WI38 (cell line): Measurements from ENCODE around the gene OTUB1.
"Not testable (repeated sequence)": the region's sequence is repeated elsewhere in the genome, so short reads cannot be mapped to it uniquely, and the experiment has no call there.

Source experiments
- H3K4me3 ChIP-seq: 2 replicates; pipeline ENCODE4 v1.5.1; 2011; ENCODE audit warnings: low read depth, mild to moderate bottlenecking, control low read depth, low read length
- TF ChIP-seq, protein P1 (sequence below): IDR thresholded peaks from 2 replicates; pipeline ENCODE4 v1.5.1; 2012; ENCODE audit warnings: low read depth, mild to moderate bottlenecking, control low read depth, low read length

OTUB1 gene

DNA sequence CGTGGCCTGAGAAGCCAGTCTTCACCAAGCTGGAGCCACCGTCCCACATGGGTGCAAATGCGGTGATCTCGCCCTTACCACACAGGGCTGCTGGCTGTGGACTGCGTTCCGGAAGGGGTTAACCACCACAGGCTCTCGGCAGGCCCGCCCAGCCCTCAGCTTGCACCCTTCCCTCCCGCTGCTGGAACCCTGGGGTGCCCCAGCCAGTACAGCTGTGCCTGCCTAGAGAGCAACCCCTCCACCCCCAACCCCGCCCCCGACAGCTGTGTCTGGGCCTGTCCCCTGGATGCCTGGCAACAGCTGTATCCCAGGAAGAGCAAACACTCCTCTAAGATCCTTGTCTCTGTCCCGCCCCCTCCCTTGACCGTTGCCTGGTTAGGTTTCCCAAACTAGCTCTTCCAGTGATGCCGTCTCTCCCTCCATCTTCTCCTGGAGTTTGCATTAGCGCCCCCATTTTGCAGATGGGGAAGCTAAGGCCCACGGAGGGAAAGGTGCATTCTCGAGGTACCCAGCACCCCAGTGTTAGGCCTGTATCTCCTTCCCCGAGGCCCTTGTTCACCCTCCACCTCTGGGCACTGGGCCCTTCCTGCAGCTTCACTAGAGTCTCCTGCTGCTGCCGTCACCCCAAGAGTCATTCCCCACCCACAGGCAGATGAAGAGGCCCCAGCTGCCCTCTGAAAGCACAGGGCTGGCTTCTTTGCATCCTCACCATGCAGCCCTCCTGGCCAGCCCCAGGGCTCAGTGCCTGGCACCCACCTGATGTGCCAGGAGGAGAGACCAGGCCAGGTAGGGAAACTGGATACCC lies 24.4 kb upstream of the OTUB1 start:
- H3K4me3 ChIP-seq, result no peak overlapping the region
- TF ChIP-seq, protein P1, sequence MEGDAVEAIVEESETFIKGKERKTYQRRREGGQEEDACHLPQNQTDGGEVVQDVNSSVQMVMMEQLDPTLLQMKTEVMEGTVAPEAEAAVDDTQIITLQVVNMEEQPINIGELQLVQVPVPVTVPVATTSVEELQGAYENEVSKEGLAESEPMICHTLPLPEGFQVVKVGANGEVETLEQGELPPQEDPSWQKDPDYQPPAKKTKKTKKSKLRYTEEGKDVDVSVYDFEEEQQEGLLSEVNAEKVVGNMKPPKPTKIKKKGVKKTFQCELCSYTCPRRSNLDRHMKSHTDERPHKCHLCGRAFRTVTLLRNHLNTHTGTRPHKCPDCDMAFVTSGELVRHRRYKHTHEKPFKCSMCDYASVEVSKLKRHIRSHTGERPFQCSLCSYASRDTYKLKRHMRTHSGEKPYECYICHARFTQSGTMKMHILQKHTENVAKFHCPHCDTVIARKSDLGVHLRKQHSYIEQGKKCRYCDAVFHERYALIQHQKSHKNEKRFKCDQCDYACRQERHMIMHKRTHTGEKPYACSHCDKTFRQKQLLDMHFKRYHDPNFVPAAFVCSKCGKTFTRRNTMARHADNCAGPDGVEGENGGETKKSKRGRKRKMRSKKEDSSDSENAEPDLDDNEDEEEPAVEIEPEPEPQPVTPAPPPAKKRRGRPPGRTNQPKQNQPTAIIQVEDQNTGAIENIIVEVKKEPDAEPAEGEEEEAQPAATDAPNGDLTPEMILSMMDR, result no peak

DNA sequence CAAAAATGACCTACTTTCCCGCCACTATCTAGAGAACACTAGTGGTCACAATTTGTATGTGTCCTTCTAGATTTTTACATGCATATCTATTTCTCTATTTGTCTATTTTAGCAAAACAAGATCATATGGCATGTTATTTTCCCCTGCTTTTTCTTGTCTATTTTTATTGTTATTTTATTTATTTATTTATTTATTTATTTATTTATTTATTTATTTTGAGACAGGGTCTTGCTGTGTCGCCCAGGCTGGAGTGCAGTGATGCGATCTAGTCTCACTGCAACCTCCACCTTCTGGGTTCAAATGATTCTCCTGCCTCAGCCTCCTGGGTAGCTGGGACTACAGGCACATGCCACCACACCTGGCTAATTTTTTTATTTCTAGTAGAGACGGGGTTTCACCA lies 22.3 kb upstream of the OTUB1 start:
- H3K4me3 ChIP-seq, result not testable (repeated sequence)

DNA sequence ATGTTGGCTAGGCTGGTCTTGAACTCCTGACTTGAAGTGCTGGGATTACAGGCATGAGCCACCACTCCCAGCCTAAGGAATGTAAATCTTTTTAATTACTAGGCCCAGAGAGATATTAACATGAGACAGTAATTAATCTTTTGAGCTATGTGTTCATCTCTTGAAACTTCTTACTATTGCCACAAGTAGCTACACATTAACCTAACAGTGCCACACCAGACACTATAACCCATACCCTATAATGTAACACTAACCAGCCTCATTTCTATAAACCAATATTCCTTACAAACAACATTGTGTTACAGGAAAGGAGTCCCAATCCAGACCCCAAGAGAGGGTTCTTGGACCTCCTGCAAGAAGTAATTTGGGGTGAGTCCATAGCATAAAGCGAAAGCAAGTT lies 19.8 kb upstream of the OTUB1 start:
- TF ChIP-seq, protein P1, result no peak
- no peak overlapping the region for H3K4me3 ChIP-seq

DNA sequence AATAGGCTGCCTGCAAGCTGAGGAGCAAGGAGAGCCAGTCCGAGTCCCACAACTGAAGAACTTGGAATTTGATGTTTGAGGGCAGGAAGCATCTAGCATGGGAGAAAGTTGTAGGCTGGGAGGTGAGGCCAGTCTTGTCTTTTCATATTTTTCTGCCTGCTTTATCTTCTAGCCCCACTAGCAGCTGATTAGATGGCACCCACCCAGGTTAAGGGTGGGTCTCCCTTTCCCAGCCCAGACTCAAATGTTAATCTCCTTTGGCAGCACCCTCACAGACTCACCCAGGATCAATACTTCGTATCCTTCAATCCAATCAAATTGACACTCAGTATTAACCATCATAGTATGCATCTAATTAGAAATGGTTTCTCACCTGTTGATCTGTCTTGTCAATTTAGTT lies 16.8 kb upstream of the OTUB1 start:
- TF ChIP-seq, protein P1, result no peak
- H3K4me3 ChIP-seq, result no peak overlapping the region

DNA sequence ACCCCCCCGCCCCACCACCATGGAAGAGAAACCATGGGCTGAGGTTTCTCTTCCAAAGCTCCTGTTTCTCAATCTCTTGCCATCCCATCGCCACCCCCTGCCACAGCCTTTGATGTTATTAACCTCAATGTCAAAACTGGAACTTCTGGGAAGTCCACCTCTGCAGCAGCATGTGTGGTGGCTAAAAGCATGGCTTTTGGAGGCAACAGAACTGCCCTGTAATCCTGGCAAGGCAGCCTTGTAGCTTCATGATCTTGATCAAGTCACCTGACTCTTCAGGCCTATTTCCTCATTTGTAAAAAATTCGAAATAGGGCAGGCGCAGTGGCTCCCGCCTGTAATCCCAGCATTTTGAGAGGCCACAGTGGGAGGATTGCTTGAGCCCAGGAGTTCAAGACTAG lies 15.3 kb upstream of the OTUB1 start:
- TF ChIP-seq, protein P1, result no peak
- H3K4me3 ChIP-seq, result no peak overlapping the region

DNA sequence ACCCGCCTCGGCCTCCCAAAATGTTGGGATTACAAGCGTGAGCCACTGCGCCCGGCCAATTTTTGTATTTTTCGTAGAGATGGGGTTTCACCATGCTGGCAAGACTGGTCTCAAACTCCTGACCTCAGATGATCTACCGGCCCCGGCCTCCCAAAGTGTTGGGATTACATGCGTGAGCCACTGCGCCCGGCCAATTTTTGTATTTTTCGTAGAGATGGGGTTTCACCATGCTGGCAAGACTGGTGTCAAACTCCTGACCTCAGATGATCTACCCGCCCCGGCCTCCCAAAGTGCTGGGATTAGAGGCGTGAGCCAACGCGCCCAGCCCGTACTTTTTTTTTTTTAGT lies 12.4 kb upstream of the OTUB1 start:
- not testable (repeated sequence) for H3K4me3 ChIP-seq

DNA sequence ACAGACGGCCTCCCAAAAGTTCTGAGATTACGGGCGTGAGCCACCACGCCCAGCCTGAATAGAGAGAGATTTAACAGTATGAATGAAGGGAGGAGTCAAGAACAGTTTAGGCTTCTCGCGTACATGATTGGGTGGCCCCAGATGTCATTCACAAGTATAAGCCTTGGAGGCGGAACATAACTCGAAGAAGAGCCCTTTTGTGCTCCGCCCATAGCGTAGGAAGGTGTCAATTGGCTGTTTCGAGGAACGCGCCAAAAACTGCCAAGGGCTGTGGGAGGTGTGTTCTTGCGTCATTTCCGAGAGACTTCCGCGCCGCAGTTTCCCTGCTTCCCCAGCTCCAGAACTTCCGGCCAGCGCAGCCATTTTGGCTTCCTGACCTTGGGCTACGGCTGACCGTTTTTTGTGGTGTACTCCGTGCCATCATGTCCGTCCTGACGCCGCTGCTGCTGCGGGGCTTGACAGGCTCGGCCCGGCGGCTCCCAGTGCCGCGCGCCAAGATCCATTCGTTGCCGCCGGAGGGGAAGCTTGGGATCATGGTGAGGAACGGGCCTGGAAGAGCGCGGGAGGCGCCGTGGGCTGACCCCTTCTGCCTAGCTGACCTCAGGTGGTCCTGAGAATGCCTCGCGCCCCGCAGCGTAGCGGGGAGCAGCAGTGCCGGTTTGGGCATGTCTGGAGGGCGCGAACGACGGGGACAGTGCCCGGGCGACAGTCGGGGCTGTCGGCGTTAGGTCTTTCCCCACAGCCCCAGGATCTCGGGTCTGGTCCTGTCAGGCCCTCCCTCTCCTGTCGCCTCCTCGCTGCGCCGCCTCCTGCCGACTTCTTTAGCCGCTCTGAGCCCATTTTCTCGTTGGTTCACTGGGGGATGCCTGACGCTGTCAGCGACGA lies 11.7 kb upstream of the OTUB1 start, which contains the start of gene COX8A:
COX8A (plus strand) TSS at position 362 of the 885 bp plus-strand sequence; CDS start at position 423, 61 bp downstream.
- H3K4me3 ChIP-seq, result peak within 1 kb of the TSS; percentile 89
- TF ChIP-seq, protein P1, result no peak

DNA sequence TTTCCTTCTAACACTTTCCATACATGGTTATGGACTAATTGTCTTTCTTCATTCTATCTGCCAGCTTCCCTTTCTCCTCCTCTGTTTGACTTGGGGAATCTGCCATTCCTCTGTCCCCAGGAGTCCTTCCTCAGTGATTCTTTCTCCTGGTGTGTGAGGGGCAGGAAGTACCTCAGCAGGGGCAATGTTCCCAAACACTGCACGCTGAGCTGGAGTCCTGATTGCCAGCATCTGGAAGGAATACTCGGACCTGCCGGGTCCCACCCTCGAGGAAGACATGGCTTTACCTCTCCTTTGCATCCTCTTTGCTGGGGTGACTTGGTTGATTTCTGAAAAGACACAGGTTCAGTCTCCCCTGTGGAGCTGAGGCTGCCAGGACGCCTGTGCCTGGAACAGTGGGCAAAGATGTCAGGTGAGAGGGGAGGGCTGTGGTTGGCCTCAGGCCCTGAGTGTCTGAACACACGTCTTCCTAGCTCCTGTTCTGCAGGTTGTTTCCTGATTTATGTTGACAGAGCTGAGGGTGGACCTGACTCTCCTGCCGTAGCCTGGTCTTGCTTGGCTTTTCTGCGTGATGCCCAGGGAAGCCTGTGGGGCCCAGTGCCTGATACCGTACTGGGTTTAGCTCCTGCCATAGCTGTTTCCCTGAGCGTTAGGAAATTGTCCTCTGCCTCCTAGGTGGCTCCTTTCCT lies 7.5 kb upstream of the OTUB1 start:
- TF ChIP-seq, protein P1, result no peak
- H3K4me3 ChIP-seq, result no peak overlapping the region
